Hematopoietic multipotent progenitor cell treated with erythropoietin and hydrocortisone succinate and interleukin-3 and kit ligand, for 15 days (in vitro differentiated cells): ENCODE data around the gene MED9.

ENCODE experiments used
- DNase-seq: peaks from one replicate; pipeline ENCODE4 v3.0.0-alpha.2; 2015; ENCODE audit warnings: low spot score

MED9 gene

DNA sequence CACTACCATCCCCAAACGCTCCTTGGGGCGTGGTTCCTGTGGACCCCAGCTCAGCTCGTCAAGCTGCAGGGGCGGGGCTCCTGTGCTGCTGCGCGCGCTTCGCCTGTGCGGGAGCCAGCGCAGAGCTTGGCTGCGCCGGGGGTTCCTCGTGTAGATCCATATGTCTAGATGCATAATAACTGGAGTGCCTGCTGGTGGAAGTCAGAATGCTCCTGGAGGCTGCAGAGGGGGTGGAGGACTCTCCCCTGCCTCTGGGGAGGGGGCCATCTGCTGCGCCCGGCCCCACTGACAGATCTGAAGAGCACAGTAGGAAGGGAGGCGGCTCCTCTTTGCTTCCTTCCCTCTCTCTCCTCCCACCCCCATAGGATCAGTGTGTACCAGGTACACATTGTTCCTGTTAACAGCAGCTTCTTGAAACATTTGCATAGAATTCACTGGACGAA, 14.8 kb downstream of the MED9 start:
- DNase-seq = no peak

DNA sequence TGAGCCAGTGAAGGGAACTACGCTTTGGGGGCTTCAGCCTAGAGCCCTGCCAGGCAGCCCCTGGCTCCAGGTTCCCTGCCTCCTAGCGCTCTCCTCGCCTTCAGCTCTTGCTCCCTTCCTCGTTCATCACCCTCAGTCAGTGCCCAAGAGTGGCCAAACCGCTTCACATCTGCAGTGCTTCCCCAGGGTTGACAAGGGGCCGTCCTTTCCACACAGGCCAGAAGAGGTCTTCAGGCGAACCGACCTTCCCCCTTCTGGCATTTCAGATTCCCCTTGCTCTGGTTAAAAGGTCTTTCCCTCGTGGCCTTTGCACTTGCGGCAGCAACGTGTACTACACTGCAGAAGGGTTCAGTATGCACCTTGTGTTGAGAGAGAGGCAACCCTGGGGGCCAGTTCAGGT, 15.3 kb downstream of the MED9 start:
- DNase-seq = no peak

DNA sequence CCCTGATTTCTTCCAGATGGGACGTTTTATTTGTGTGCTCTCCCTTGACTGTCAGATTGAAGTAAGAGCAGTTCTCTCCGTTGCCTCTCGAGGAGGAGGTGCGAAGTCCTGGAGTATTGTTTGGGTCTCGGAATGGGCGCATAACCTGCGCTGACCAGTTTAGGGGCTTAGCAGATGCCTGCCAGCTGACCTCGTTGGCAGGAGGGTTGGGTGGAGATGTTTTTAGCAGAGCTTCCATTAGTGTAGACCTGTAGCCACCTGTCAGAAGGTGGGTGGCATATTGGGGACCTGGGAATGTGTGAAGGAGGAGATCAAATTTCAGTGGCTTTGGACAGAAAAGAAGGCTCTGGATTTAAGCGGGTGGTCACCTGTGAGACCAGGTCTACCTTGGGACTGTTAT, 15.8 kb downstream of the MED9 start:
- DNase-seq = no peak

DNA sequence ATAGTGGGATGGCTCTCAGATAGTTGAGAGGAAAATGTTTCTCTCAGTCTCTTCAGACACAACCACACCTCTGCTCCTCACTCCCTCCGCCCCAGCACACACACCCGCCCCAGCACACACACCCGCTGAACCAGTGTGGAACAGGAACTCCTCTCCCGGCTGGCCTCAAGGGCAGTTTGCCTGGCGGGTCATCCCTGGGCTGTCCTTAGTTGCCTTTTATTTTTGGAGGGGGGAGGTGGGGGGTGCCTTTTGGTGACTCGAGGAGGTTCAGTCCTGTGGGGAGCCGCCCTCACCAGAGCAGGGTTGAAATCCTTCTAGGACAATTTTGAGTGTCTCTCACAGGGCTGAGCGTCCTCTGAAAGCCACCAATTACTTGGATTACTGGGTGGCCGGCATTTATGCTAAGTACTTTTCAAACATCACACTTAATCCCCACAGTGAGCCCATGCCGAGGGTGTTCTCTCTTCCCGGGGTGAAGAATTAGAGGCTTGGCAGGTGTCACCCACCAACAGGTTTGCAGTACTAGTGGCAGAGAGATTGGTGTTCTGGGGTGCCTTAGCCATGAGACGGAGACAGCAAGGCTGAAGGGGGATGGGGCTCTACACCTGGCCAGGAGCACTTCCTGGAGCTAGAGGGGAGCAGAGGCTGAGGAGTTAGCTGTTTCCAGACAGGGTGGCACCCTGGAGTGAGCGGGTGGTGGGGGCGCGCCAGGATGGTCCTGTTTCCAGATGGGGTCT, 16.6 kb downstream of the MED9 start:
- no peak for DNase-seq

DNA sequence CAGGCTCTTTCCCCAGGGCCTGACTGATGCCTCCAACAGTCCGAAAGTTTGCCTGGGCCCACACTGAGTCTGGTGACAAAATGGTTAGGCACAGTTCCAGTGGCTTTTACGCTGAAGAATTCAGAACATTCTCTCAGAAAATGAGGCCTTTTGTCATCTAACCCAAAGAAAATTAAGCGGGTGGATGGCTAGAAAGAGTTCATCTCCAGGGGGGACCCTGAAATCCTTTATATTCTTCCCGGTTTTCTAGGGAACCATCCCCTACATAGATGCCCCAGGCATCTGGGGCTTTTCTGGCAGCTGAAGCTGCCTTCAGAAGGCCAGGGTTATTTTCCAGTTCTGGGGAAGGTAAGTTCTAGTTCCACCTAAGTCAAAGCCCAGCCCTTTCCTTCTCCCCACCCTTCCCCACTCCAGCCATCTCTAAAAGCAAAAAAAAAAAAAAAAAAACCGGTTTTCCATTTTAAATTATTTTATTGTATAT, 17.2 kb downstream of the MED9 start:
- DNase-seq = no peak

DNA sequence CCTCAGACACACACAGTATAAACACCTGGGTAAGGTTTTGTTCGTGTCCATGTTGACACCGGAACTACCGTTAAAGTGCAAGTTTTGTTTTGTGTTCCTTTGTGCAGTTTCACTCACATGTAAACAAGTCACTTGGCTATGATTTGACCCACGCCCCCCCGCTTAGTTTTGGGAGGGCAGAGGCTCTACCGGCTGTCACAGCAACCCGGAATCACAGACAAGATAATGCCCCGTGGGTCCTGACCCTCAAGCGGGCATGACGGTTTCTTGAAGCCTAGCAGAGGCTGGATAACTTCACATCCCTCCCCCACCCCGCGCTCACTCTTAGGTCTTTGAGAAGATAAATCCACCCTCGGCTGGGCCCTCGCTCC, 17.7 kb downstream of the MED9 start:
- DNase-seq = no peak

DNA sequence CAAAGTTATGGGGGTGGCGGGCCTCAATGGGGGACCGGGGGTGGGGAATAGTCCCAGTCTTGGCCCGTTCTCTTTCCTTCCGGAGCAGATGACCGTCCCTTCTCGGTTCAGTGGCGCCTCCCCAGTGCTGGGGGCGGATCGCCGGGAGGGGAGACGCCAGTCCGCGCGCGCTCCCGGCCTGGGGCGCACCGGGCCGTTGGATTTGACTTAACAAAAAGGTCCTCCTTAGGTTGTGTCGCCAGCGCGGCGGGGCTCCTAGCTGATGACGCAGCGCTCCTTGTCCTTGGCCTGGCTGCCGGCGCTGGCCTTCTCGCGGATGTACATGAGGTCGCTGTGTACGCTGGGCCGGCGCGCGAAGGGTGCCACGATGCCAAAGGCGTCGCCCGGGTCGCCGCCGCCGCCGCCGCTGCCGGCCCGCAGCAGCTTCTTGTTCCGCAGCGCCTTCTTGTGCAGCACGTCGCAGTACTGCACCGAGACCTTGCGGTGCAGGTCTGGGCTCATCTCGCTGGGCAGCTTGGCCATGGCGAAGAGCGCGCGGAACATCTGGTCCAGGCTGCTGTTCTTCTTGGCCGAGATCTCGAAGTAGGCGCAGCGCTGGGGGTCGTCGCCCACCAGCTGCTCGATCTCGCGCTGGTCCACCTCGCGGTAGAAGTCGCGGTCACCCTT, 18.2 kb downstream of the MED9 start:
- peak; percentile 17 for DNase-seq

DNA sequence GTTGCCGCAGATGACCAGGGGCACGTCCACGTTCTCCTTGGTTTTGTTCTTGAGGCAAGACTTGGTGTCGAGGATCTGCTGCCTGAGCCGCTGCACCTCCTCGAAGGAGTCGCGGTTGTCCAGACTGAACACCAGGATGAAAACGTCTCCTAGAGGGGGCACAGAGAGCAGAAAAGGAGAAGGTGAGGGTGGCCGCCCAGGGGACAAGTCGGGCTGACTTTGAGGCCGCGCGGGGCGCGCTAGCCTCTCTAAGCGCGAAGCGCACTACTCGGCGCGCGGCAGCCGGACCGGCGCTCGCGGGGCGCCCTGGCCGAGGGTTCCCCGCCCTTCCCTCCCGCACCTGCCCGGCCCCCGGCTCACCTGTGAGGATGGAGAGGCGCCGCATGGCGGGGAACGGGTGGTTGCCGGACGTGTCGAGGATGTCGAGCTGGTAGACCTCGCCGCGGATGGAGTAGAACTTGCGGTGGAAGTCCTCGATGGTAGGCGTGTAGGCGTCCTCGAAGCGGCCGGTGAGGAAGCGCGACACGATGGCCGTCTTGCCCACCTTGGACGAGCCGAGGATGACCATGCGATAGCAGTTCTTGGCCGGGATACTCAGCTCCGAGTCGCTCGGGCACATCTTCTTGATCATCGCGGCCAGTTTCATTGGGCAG, 18.9 kb downstream of the MED9 start:
- peak; percentile 27 for DNase-seq

DNA sequence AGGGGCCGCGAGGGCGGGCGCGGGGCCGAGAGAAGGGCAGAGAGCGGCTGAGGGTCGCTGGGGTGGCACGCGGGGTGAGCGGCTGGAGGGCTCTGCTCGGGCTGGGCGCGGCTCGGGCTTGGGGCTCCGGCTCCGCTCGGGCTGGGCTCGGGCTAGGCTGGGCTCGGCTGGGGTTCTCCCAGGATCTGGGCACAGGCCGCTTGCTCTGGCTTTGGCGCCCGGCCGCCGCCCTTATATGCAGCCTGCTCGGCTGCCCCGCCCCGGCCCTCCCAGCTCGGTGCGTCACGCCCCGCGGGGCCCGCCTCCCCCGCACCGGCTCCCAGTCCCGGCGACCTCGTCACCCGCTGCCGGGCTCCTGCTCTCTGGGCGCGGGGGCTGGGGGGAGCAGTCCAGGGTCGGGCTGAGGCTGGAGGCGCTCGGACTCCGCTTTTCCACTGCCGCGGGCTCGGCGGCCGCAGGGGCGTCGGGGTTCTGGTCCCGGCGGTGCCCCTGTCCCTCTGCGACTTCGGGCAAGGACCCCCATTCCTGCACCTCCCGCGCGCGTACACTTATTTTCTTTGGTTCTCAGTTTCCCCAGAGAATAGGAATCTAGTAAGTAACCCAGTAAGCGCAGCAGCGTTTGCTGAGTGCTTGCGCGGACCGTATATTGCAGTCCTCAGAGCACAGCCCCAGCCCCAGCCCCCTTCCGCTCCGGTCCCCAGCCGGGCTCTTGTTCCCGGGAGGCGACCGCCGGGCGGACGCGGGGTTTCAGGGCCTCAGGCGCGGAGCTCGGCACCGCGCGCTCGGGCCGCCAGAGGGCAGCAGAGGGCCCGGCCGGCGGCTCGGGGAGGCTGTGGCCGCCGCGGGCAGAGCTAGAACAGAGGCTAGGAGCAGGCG, 19.6 kb downstream of the MED9 start, which contains the start of gene RASD1:
RASD1 (minus strand) TSS at position 207 of the 876 bp plus-strand sequence. CDS start 214 bp downstream, outside the sequence.
- DNase-seq = peak; percentile 85

DNA sequence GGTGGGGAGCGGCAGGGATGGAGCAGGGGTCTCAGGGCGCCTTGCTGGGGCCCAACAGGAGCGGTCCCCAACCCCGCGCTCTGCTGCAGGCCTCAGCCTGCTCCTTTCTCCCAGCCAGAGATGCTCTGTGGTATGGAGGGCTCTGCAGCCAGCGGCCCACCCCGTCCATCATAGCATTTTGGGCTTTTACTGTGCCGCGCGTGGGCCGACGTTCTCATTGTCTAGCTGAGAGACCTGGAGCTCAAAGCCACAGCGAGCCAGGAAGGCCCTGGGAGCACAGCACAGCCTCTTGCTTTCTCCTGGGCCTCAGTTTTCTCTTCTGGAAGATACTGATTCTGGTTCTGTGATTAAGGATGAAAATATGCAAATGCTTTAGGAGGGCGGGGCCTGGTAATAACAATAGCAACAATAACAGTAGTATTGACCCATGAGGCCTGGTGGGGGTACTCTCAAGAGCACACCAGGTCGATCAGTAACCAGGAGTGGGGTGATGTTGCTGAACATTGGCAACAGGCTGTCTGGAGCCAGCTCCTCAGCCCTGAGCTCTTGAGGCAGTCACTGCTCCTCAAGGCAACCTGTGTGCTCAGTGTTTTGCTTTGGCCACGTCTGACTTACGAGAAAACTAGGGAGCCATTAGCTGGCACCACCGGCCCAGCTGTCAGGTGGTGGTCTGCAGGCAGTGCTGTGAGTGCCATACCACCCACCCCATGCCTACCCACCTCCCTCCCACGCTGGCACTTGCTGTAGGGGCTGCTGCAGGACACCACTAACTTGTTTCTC, 20.5 kb downstream of the MED9 start:
- no peak for DNase-seq

DNA sequence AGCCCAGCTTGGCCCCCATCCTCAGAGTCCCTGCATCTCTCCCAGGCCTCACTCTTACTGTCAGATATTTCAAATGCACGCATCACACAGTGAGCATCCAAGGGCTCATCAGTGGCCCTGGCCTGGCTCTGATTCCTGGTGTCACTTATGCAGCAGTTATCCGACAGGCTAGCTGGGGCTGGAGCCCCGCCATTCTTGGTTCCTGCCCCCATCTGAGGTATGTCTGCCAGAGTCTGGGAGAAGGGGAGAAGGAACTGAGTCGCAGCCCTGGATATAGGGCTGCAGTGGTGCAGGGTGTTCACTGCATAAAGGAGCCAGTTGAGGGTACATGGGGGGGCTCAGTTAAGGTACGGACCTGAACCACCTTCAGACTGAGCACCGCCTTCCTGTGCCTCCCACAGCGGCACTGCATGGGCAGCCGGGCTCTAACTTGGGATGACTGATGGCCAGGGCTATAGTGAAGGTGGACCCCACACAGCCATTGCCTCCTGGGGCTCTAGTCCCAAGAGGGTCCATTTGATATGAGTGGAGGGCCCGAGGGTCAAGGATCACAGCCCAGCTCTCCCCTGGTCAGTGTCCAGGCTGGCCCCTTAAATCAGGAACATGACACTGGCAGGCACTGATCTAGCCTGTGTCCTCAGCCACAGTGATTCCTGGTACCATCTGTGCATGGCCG, 21.2 kb downstream of the MED9 start:
- no peak for DNase-seq

DNA sequence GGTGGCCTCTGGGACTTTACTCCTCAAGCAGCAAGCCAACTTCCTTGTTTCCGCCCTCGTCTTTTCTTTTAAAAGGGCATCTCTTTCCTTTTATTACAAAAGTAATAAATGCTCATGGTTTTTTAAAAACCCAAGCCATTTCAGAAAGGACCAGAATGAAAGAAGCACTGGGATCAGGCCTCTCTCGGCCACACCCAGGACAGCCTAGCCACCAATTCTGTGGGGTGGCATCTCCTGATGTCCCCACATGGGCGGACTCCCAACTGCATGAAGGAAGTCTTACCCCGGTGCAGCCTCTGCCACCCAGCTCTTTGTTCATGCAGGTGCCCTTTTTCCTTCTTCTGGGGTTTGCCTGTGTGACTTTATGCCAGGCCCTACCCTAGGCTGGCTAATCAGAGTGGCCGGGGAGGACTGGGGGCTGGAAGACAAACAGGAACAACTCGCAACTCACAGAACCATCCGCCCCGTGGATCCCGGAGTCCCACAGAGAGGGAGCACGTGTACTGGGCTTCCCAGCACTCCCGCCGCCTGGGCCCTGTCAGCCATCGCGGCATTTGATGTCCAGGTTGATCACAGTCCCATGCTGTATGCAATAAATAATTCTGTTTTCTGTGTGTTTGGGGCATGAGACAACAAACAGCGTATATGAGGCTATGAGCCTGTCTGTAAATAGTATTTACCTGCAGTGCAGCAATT, 22.0 kb downstream of the MED9 start:
- no peak for DNase-seq

DNA sequence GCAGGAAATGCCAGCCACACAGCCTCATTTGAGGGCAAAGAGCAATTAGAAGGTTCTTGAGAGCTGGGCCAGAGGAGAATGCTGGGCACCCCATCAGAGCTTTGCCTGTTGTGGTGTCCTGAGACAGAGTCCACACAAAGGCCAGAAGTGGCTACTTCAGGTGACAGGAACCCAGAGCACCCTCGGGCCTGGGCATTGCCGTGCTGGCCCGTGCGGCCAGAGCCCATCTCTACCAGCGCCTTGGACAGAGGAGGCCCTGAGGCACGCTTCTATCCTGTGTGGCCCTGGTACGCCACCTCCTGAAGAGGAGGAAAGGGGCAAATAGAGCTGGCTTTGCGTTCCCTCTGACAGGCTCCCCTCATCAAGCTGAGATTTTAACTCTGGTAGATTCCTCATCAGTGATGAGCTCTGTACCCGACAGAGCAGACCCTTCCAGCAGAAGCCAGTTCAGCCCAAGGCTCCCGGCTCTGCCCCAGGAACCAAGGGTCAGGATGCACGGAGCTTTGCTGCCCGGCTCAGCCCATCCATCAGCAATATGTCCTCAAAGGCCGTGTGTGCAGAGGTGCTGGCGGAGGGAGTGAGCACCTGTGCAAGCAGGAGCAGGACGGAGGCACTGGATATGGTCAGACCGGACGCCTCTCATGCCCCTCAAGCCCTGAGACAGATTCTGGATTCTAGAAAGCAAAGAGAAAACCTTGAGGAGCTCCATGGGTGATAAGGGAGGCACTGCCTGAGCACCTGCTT, 22.8 kb downstream of the MED9 start:
- DNase-seq = no peak

DNA sequence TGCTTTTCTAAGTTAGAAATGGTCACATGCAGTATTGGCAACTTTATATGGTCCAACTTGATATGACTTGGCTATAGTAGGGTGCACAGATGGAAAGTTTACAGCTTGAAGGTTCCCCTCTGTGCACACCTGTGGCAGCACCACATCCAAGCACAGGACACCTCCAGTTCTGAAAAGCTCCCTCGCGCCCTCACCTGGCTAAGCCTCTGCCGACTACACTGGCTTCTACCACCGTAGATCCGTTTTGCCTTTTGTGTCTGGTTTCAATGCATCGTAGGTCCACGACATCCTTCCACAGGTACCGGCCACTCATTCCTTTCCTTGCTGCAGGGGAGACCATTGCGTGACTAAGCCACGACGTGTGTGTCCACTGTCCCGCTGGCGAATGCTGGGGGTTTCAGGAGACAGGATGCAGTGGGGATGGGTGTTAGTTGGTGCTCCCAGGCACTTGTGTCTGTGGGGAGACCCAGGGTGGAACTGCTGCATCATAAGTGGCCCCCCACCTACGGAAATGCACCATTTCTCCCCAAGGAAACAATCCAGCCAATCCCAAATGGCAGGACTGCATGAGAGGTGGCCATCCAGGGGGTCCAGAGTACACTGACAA, 24.3 kb downstream of the MED9 start:
- DNase-seq = peak; percentile 33

DNA sequence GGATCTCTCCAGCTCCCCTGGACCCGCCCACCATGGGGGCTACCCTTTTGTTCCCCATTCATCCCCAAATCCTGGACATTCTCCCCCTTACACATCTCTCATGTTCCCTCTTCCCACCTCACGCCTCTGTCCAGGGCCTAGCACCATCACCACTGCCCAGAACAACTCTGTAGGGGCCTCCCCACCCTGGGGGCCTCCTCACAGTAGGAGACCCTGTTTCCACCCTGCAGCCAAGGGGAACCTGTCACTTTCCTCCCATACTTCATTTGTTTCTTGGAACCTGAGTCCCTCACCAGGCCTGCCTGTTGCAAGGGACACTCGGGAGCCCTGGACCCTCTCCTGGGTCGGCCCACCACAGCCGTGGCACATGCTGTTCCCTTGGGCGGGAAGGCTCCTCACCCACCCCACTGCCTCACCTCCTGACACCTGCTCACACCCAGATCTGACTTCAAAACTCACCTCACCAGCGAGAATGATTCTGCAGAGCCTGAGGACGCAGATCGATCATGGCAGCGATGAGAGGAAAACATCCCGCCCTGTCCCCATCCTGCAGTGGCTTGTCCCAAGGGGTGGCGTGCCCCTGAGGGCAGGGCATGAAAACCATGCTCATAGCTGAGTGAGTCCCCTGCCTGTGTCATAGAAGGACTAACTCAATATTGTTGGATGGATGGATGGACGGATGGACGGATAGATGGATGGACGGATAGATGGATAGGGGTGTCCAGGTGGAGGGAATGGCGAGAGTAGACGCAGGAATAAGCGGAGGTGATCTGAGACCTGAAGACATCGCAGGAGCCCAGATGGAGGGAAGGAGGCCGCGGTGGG, 26.2 kb downstream of the MED9 start:
- DNase-seq = no peak

DNA sequence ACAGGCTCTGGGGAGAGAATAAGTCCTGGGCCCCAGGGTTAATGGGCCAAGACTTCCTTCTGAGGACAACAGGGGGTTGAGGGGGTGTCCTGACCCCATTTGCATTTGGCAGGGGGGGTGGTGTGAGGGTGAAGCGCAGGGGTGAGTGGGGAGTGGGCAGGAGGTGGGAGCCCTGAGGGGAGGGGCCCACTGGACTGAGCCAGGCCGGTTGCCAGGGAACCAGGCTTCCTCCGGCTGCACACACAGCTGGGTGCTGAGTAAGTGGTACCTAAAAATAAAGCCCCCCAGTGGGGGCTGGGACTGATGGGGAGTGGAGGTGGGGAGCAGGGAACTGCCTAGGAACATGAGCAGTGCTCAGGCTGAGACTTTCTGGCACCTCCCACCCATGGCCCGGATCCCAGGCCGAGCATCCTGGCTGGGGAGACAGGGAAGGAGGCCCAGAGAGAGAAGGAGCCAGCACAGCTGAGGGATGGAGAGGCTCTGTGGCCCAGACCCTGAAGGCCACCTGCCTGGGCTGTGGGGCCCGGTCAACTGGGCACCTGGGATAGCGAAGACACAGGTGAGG, 26.8 kb downstream of the MED9 start:
- no peak for DNase-seq

DNA sequence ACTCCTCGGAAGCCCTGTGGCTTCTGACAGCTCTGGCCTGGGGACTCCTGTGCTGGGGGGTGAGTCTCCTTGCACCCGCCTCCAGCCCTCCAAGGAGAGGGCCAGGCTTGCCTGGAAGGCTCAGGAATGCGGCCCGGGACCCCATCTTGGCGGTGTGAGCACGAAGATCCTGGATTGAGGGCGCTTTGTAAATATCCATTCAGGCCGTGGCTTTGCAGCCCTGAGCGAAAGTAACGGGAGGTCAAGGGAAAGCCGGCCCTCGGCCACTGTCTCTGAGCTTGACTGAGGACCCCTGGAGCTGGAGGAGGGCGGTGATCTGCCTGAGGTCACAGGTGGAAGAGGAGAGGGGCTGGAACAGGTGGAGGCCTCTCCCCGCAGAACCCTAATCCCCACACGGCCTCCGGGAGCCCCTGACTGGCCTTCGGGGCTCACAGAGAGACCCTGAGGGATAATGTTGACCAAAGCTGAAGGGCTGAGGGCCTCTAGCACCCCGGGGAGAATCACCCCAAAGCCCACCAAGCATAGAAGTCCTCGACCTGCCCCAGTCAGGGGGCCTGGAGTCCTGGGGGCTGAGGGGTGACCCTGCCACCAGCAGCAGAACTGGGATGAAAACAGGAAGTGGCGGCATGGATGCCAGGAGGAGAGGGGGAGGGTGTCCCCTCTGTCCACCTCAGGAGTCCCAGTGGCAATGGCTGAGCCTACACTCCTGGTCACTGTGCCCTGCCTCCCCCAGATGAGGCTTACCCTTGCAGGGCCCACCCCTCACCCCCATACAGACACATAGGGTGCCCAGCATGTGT, 27.7 kb downstream of the MED9 start:
- DNase-seq = no peak
